ENCODE measurements around the gene PCDH9.

GRCh38 chr13:66826398-66826797 lies 403.7 kb downstream of the PCDH9 start:
- TF ChIP-seq, protein P1, sequence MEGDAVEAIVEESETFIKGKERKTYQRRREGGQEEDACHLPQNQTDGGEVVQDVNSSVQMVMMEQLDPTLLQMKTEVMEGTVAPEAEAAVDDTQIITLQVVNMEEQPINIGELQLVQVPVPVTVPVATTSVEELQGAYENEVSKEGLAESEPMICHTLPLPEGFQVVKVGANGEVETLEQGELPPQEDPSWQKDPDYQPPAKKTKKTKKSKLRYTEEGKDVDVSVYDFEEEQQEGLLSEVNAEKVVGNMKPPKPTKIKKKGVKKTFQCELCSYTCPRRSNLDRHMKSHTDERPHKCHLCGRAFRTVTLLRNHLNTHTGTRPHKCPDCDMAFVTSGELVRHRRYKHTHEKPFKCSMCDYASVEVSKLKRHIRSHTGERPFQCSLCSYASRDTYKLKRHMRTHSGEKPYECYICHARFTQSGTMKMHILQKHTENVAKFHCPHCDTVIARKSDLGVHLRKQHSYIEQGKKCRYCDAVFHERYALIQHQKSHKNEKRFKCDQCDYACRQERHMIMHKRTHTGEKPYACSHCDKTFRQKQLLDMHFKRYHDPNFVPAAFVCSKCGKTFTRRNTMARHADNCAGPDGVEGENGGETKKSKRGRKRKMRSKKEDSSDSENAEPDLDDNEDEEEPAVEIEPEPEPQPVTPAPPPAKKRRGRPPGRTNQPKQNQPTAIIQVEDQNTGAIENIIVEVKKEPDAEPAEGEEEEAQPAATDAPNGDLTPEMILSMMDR (IDR thresholded peaks at IDR 0.05), result no peak
- TF ChIP-seq POLR2AphosphoS5 (IDR thresholded peaks at IDR 0.05; ENCODE audit: low read depth, low read length) (no peak), SIN3A (IDR thresholded peaks at IDR 0.05; ENCODE audit: borderline replicate concordance, insufficient read depth, low read depth, low read length) (no peak), TCF7L2 (IDR thresholded peaks at IDR 0.05; ENCODE audit: low read depth, low read length) (no peak)
- TF ChIP-seq, protein P2, sequence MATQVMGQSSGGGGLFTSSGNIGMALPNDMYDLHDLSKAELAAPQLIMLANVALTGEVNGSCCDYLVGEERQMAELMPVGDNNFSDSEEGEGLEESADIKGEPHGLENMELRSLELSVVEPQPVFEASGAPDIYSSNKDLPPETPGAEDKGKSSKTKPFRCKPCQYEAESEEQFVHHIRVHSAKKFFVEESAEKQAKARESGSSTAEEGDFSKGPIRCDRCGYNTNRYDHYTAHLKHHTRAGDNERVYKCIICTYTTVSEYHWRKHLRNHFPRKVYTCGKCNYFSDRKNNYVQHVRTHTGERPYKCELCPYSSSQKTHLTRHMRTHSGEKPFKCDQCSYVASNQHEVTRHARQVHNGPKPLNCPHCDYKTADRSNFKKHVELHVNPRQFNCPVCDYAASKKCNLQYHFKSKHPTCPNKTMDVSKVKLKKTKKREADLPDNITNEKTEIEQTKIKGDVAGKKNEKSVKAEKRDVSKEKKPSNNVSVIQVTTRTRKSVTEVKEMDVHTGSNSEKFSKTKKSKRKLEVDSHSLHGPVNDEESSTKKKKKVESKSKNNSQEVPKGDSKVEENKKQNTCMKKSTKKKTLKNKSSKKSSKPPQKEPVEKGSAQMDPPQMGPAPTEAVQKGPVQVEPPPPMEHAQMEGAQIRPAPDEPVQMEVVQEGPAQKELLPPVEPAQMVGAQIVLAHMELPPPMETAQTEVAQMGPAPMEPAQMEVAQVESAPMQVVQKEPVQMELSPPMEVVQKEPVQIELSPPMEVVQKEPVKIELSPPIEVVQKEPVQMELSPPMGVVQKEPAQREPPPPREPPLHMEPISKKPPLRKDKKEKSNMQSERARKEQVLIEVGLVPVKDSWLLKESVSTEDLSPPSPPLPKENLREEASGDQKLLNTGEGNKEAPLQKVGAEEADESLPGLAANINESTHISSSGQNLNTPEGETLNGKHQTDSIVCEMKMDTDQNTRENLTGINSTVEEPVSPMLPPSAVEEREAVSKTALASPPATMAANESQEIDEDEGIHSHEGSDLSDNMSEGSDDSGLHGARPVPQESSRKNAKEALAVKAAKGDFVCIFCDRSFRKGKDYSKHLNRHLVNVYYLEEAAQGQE (IDR thresholded peaks at IDR 0.05; ENCODE audit: insufficient read depth in 1 of 2, low read depth in 2 of 2, low read length in 1 of 2), result no peak
